ENCODE measurements around the gene NAT9.

NAT9 gene

GRCh38 chr17:74725111-74725510, 51.0 kb downstream of the NAT9 start:
- Histone ChIP-seq H3K36me3 (replicated peaks) (no peaks in the 10 kb centered on the region), H3K27ac (no peak overlapping the region), H3K27me3 (replicated peaks) (no peaks in the 10 kb centered on the region), H3K4me3 (ENCODE audit: low read depth, low read length) (no peak overlapping the region)
- in situ Hi-C loops (cut with HindIII; ENCODE audit: low pct_ligation_motif_present, low sequenced_read_pairs): no loop called here
- no peak for DNase-seq
- TF ChIP-seq, protein P1, sequence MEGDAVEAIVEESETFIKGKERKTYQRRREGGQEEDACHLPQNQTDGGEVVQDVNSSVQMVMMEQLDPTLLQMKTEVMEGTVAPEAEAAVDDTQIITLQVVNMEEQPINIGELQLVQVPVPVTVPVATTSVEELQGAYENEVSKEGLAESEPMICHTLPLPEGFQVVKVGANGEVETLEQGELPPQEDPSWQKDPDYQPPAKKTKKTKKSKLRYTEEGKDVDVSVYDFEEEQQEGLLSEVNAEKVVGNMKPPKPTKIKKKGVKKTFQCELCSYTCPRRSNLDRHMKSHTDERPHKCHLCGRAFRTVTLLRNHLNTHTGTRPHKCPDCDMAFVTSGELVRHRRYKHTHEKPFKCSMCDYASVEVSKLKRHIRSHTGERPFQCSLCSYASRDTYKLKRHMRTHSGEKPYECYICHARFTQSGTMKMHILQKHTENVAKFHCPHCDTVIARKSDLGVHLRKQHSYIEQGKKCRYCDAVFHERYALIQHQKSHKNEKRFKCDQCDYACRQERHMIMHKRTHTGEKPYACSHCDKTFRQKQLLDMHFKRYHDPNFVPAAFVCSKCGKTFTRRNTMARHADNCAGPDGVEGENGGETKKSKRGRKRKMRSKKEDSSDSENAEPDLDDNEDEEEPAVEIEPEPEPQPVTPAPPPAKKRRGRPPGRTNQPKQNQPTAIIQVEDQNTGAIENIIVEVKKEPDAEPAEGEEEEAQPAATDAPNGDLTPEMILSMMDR (IDR thresholded peaks at IDR 0.05; ENCODE audit: low read depth, low read length, missing control alignments): no peak

- Histone ChIP-seq H3K4me3 (ENCODE audit: low read depth, low read length) (no peak overlapping the region), H3K36me3 (replicated peaks) (no peaks in the 10 kb centered on the region), H3K27ac (no peak overlapping the region), H3K27me3 (replicated peaks) (no peaks in the 10 kb centered on the region)
- no peak for DNase-seq
- TF ChIP-seq, protein P1 (IDR thresholded peaks at IDR 0.05; ENCODE audit: low read depth, low read length, missing control alignments): no peak
- in situ Hi-C loops (cut with HindIII; ENCODE audit: low pct_ligation_motif_present, low sequenced_read_pairs): no loop called here
Observed at GRCh38 chr17:74723891-74724290, 52.3 kb downstream of the NAT9 start.

- H3K36me3 ChIP-seq (replicated peaks): no peaks in the 10 kb centered on the region
- TF ChIP-seq, protein P1 (IDR thresholded peaks at IDR 0.05; ENCODE audit: low read depth, low read length, missing control alignments): no peak
- no peak overlapping the region for H3K27ac ChIP-seq
- in situ Hi-C loops (cut with HindIII; ENCODE audit: low pct_ligation_motif_present, low sequenced_read_pairs): no loop called here
- no peak for DNase-seq
- H3K27me3 ChIP-seq (replicated peaks): peaks cover 2% of the 10 kb centered on the region
- H3K4me3 ChIP-seq (ENCODE audit: low read depth, low read length): no peak overlapping the region
Observed at GRCh38 chr17:74722782-74723181, 53.4 kb downstream of the NAT9 start.

Measured in brain microvascular endothelial cell (primary cell).